H1 (cell line): ENCODE data around the gene CFAP161. TPM values are rescaled to one million over a fixed set of nuclear protein-coding genes. Genes with fewer than 3 reads are reported as not detected.

Experiments used
- E2F6 ChIP-seq: IDR thresholded peaks from 2 replicates; pipeline ENCODE4 v1.6.1; 2012; ENCODE audit warnings: inconsistent platforms
- polyA plus RNA-seq, 7 experiments: library from polyadenylated mRNA; depleted of rRNA in 3 of 7; stranded (reverse) in 5 of 7; unstranded in 2 of 7; fragments of >200 nt in 5 of 7; fragments of 200-250 nt in 2 of 7; gene quantifications; 1 replicate in 5 of 7; 2 replicates in 1 of 7; 4 replicates in 1 of 7; pipeline versions ENCODE4 v1.2.1 to v1.2.3, GENCODE V29; 2011 to 2013; ENCODE audit warnings: missing spikeins in 2 of 7, mixed read lengths in 2 of 7
- total RNA-seq: library from RNA; stranded (reverse); fragmentation: NEBNext Ultra II Directional; extraction: Animal tissue kit (Norgen Biotek cat#: 25700); gene quantifications from 2 replicates; pipeline ENCODE4 v1.2.1, GENCODE V29; 2021
- TF ChIP-seq, protein P1 (sequence below): fragments of 300-600 bp; sonication (generic); IDR thresholded peaks from 2 replicates; pipeline ENCODE4 v1.7.1; 2012; ENCODE audit warnings: low read length, moderate library complexity, mild to moderate bottlenecking, inconsistent platforms; ENCODE audit not compliant: insufficient replicate concordance

CFAP161 gene
- total and polyA plus RNA-seq, 2 of the 8 experiments (the other 6 are each of a cell fraction or from before 2014, with no cell fraction given) = 0.05 TPM; not detected in 1

GRCh38 chr15:81170511-81170910 is 36.4 kb downstream of the CFAP161 start (continued):
- no peak for TF ChIP-seq E2F6
- TF ChIP-seq, protein P1, sequence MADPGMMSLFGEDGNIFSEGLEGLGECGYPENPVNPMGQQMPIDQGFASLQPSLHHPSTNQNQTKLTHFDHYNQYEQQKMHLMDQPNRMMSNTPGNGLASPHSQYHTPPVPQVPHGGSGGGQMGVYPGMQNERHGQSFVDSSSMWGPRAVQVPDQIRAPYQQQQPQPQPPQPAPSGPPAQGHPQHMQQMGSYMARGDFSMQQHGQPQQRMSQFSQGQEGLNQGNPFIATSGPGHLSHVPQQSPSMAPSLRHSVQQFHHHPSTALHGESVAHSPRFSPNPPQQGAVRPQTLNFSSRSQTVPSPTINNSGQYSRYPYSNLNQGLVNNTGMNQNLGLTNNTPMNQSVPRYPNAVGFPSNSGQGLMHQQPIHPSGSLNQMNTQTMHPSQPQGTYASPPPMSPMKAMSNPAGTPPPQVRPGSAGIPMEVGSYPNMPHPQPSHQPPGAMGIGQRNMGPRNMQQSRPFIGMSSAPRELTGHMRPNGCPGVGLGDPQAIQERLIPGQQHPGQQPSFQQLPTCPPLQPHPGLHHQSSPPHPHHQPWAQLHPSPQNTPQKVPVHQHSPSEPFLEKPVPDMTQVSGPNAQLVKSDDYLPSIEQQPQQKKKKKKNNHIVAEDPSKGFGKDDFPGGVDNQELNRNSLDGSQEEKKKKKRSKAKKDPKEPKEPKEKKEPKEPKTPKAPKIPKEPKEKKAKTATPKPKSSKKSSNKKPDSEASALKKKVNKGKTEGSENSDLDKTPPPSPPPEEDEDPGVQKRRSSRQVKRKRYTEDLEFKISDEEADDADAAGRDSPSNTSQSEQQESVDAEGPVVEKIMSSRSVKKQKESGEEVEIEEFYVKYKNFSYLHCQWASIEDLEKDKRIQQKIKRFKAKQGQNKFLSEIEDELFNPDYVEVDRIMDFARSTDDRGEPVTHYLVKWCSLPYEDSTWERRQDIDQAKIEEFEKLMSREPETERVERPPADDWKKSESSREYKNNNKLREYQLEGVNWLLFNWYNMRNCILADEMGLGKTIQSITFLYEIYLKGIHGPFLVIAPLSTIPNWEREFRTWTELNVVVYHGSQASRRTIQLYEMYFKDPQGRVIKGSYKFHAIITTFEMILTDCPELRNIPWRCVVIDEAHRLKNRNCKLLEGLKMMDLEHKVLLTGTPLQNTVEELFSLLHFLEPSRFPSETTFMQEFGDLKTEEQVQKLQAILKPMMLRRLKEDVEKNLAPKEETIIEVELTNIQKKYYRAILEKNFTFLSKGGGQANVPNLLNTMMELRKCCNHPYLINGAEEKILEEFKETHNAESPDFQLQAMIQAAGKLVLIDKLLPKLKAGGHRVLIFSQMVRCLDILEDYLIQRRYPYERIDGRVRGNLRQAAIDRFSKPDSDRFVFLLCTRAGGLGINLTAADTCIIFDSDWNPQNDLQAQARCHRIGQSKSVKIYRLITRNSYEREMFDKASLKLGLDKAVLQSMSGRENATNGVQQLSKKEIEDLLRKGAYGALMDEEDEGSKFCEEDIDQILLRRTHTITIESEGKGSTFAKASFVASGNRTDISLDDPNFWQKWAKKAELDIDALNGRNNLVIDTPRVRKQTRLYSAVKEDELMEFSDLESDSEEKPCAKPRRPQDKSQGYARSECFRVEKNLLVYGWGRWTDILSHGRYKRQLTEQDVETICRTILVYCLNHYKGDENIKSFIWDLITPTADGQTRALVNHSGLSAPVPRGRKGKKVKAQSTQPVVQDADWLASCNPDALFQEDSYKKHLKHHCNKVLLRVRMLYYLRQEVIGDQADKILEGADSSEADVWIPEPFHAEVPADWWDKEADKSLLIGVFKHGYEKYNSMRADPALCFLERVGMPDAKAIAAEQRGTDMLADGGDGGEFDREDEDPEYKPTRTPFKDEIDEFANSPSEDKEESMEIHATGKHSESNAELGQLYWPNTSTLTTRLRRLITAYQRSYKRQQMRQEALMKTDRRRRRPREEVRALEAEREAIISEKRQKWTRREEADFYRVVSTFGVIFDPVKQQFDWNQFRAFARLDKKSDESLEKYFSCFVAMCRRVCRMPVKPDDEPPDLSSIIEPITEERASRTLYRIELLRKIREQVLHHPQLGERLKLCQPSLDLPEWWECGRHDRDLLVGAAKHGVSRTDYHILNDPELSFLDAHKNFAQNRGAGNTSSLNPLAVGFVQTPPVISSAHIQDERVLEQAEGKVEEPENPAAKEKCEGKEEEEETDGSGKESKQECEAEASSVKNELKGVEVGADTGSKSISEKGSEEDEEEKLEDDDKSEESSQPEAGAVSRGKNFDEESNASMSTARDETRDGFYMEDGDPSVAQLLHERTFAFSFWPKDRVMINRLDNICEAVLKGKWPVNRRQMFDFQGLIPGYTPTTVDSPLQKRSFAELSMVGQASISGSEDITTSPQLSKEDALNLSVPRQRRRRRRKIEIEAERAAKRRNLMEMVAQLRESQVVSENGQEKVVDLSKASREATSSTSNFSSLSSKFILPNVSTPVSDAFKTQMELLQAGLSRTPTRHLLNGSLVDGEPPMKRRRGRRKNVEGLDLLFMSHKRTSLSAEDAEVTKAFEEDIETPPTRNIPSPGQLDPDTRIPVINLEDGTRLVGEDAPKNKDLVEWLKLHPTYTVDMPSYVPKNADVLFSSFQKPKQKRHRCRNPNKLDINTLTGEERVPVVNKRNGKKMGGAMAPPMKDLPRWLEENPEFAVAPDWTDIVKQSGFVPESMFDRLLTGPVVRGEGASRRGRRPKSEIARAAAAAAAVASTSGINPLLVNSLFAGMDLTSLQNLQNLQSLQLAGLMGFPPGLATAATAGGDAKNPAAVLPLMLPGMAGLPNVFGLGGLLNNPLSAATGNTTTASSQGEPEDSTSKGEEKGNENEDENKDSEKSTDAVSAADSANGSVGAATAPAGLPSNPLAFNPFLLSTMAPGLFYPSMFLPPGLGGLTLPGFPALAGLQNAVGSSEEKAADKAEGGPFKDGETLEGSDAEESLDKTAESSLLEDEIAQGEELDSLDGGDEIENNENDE = no peak
